ENCODE measurements around the gene MPC1. TPM values are rescaled to one million over a fixed set of nuclear protein-coding genes. Genes with fewer than 3 reads are reported as not detected.

The MPC1 gene
- total and polyA plus RNA-seq, 2 donors (not counting 3 experiments of a cell fraction or from before 2014, with no cell fraction given) = 15.5 to 17.5 TPM

- POLR2A ChIA-PET = no interaction called here
- no peak overlapping the region for H3K4me2 ChIP-seq (ENCODE audit: insufficient read depth, low read length)
Measured at GRCh38 chr6:166355552-166355951, 27.2 kb downstream of the MPC1 start.

More at GRCh38 chr6:166355552-166355951, 27.2 kb downstream of the MPC1 start:
- no peaks in the 10 kb centered on the region for H3K9me3 ChIP-seq (replicated peaks; ENCODE audit: control insufficient read depth, insufficient read depth, low read length)
- H3K36me3 ChIP-seq (ENCODE audit: control insufficient read depth in 2 of 2, extremely low read depth in 1 of 2, insufficient read depth in 2 of 2, low read length in 2 of 2) = no peaks in the 10 kb centered on the region
- no peaks in the 10 kb centered on the region for H3K79me2 ChIP-seq (ENCODE audit: control insufficient read depth, insufficient read depth, low read length)
- intact Hi-C loops (cut with micrococcal nuclease) = no loop called here
- CTCF ChIA-PET = interaction anchor here (1.1 kb wide), 1 partner anchor 9 kb away, joined by 4 read pairs; no protein-coding TSS in a partner anchor
- dilution Hi-C loops (cut with MboI; ENCODE audit: extremely low pct_ligation_motif_present, low sequenced_read_pairs) = no loop called here
- TF ChIP-seq JUN (IDR thresholded peaks at IDR 0.05; ENCODE audit: borderline replicate concordance, insufficient read depth, insufficient read length, low read depth) (no peak), POLR2A (IDR thresholded peaks at IDR 0.05; ENCODE audit: low read depth, low read length) (no peak), POLR2AphosphoS5 (IDR thresholded peaks at IDR 0.05; ENCODE audit: insufficient read depth, low read depth, low read length) (no peak), FOS (IDR thresholded peaks at IDR 0.05; ENCODE audit: borderline replicate concordance, insufficient read depth, low read length) (no peak), MYC (IDR thresholded peaks at IDR 0.05; ENCODE audit: low read depth, low read length) (no peak), GATA2 (IDR thresholded peaks at IDR 0.05; ENCODE audit: insufficient read depth, insufficient read length, low read depth, low read length) (no peak), MAX (IDR thresholded peaks at IDR 0.05; ENCODE audit: insufficient read depth, insufficient read length) (no peak), EZH2 (IDR thresholded peaks at IDR 0.05; ENCODE audit: borderline replicate concordance, low read depth, low read length, severe bottlenecking) (no peak), CTCF (IDR thresholded peaks at IDR 0.05; ENCODE audit: extremely low read depth in 1 of 2, insufficient read depth in 1 of 2, low read depth in 1 of 2, low read length in 2 of 2) (no peak)
- H3K4me1 ChIP-seq (ENCODE audit: control insufficient read depth, extremely low read depth, insufficient read depth, low read length) = peaks cover 3% of the 10 kb centered on the region
- no peaks in the 10 kb centered on the region for H4K20me1 ChIP-seq (replicated peaks; ENCODE audit: control insufficient read depth, extremely low read depth, insufficient read depth, low read length)
- H3K9ac ChIP-seq (replicated peaks; ENCODE audit: extremely low read depth, insufficient read depth, low read length) = no peak overlapping the region
- FAIRE-seq (no peak), DNase-seq (ENCODE audit: low read depth, low spot score) (no peak)
- no peak overlapping the region for H2AFZ ChIP-seq (ENCODE audit: low read depth, low read length)
- no TSS peak for BruUV-seq (replicated peaks)
- H3K4me3 ChIP-seq (replicated peaks in 1 of 3; ENCODE audit: insufficient read depth in 1 of 3, low read depth in 1 of 3, low read length in 3 of 3) = no peak overlapping the region
- H3K27me3 ChIP-seq (ENCODE audit: control insufficient read depth in 2 of 2, insufficient read depth in 2 of 2, low read length in 2 of 2) = peaks cover 22 to 37% of the 10 kb centered on the region in 2 experiments
- H3K27ac ChIP-seq (ENCODE audit: insufficient read depth, low read depth, low read length) = no peak overlapping the region
- no peaks in the 10 kb centered on the region for H3K9me1 ChIP-seq (replicated peaks; ENCODE audit: control insufficient read depth, extremely low read depth, insufficient read depth, low read length)
